Measurements from ENCODE around the gene WDR37. TPM values are rescaled to one million over a fixed set of nuclear protein-coding genes. Genes with fewer than 3 reads are reported as not detected.
"Not testable (repeated sequence)": the region's sequence is repeated elsewhere in the genome, so short reads cannot be mapped to it uniquely, and the experiment has no call there.

The WDR37 gene, protein sequence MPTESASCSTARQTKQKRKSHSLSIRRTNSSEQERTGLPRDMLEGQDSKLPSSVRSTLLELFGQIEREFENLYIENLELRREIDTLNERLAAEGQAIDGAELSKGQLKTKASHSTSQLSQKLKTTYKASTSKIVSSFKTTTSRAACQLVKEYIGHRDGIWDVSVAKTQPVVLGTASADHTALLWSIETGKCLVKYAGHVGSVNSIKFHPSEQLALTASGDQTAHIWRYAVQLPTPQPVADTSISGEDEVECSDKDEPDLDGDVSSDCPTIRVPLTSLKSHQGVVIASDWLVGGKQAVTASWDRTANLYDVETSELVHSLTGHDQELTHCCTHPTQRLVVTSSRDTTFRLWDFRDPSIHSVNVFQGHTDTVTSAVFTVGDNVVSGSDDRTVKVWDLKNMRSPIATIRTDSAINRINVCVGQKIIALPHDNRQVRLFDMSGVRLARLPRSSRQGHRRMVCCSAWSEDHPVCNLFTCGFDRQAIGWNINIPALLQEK
- total RNA-seq (2014; rRNA removed), result 13.6 and 17.5 TPM in 2 replicates
- polyA plus RNA-seq (2012), result 7.7 TPM

GRCh38 chr10:1056326-1057105 lies at the start of gene WDR37:
Gene WDR37 (plus strand): TSS chr10:1056385. CDS start chr10:1072156, 15,771 bp downstream.
- DNase-seq (ENCODE audit: low read depth), result peak; percentile 89

GRCh38 chr10:1006573-1006972 lies 49.6 kb upstream of the WDR37 start:
- DNase-seq (ENCODE audit: low read depth), result no peak

GRCh38 chr10:1007583-1007982 lies 48.6 kb upstream of the WDR37 start:
- DNase-seq (ENCODE audit: low read depth), result no peak

GRCh38 chr10:1009071-1009494 lies 47.1 kb upstream of the WDR37 start:
- DNase-seq (ENCODE audit: low read depth), result no peak

- DNase-seq (ENCODE audit: low read depth), result not testable (repeated sequence)
Observed at GRCh38 chr10:1009947-1010346, 46.2 kb upstream of the WDR37 start.

GRCh38 chr10:1010703-1011102 lies 45.5 kb upstream of the WDR37 start:
- no peak for DNase-seq (ENCODE audit: low read depth)

DNA sequence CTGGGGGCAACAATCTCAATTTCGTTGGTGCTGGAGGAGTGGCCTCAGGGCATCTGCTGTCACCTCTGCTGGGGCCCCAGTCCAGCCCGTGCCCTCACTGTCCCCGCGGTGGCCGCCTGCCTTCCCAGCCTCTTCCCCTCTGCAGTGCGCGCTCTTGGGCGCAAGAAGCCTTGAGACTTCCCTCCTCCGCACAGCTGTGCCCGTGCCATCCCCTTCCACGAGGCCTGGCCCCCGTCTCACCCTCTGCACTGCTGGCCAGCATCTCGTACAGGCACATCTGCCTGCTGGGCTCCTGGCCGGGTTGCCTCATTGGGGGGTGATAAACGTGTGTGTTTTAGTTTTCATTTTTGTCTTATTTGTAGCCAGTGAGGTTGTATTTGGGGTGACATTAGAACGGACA lies 44.5 kb upstream of the WDR37 start:
- no peak for DNase-seq (ENCODE audit: low read depth)

- no peak for DNase-seq (ENCODE audit: low read depth)
Observed at GRCh38 chr10:1015688-1016087, 40.5 kb upstream of the WDR37 start.

DNA sequence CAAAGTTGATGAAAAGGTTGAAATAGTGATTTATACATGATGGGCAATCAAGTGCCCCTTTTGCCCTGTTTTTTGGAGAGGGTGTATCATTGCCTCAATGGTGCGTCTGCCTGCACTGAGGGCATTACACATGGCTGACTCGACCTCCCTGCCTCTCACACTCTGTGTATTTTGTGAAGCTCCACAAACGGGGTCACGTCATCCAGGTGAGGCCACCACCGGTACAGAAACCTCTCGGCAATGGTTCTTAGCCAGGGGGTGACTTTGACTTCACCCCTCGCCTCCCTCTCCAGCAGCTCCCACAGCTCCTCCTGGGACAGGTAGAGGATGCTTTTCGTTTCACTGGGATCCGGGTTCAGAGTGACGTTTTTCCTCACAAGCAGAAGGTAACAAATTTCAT lies 36.8 kb upstream of the WDR37 start:
- no peak for DNase-seq (ENCODE audit: low read depth)

- no peak for DNase-seq (ENCODE audit: low read depth)
Observed at GRCh38 chr10:1020460-1020859, 35.7 kb upstream of the WDR37 start.

- DNase-seq (ENCODE audit: low read depth), result no peak
Observed at GRCh38 chr10:1020958-1021357, 35.2 kb upstream of the WDR37 start.

DNA sequence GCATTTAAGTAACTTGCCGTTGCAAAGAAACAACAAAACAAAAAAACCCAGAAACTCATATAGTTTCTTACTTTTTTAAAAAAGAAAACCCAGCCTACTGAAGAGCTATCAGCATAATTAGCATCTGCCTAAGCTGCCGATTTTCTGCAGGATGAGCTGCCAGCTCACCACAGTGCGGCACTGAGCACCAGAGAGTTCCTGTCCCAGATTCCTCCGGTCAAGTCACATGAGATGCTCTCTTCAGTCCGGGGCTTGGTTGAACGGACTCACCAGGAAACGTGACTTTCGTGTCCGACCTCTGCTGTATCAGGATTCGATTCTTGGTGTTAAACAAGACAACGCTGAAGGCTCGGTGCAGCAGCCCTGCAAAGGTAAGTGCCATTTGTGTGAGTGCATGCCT lies 33.8 kb upstream of the WDR37 start:
- no peak for DNase-seq (ENCODE audit: low read depth)

DNA sequence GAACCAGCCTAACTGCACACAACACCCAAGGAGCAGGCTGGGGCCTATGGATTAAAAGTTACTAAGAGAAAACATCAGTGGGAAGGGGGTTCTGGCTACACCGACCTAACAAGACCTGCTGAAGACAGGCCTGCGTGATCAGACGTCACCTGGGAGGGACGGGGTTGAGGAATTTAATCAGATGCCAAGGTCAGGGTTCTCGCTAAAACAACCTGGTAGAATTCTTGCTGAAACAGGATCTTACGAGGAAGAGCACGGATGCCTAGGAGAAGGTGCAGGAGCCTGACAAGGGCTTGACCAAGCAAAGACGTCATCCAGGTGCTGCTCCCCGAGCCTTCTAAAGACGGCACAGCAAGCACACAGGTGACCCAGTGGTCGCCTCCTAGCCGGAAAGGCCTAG lies 32.1 kb upstream of the WDR37 start:
- no peak for DNase-seq (ENCODE audit: low read depth)

DNA sequence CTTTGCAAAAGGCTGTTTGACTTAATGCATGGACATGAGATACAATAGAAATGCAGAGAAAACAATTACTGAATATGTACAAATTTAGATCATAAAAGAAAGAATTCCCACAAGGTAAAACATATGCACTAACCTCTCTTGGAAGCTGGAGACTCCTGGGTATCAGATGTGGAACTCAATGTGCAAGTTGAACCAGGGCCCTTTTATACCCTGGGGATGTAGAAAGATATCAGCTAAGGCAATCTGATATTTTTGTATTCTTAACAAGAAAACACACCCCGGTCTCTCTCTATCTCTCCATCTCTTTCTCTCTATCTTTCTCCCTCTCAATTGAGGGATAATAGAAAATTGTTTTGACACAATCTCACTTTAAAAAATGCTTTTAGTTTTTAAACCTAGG lies 30.5 kb upstream of the WDR37 start, which contains the start of gene IDI2:
TSS of gene IDI2 (minus strand) at position 177 of the 400 bp plus-strand sequence. CDS start 1,136 bp downstream, outside the sequence.
- DNase-seq (ENCODE audit: low read depth), result no peak

DNA sequence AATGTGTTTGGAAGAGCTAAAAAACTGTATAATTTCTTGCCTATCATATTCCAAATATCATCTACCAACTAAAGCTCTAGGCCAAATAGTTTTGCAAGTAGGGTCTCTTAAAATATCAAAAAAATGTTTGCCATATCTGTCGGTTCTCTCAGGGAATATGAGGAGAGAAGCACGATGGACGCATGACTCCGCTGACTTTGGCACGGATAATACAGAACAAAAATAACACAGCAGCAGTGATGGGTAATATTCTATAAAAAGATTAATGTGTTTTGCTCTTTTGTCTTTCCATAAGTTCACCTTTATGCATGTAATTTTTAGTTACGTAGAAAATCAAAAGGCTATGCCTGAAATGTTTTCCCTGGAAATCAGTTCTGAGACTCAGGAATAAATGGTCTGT lies 29.6 kb upstream of the WDR37 start:
- DNase-seq (ENCODE audit: low read depth), result no peak

DNA sequence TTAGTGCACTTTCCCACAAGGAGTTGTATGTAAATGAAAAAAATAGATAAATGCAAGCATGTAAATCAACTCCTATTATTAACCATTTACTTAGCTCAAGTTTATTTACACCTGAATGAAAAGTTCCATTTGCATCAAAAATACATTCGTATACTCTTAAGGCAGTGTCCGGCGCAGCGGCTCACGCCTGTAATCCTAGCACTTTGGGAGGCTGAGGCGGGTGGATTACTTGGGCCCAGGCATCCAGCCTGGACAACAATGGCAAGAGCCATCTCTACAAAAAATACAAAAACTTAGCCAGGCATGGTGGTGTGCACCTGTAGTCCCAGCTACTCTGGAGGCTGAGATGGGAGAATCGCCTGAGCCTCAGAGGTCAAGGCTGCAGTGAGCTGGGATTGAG lies 26.3 kb upstream of the WDR37 start:
- no peak for DNase-seq (ENCODE audit: low read depth)

GRCh38 chr10:1033601-1034000 lies 22.6 kb upstream of the WDR37 start:
- no peak for DNase-seq (ENCODE audit: low read depth)

DNA sequence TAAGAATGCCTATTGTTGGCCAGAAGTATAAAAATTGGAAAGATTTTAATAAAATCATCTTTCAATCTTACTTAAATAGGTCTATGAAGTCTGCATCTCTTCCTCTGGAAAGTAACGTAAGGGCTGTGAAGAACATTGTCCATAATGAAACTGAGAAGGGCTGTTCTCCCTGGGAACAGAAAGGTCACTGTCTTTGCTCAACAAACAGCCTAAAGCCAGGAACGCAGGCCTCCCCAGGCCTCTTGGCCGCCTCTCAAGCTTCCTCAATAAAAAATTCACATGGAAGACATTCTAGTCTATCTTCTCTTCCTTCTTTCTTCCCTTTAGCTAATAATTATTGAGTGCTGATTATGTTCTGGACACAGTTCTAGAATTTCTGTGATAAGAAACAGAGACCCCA lies 21.4 kb upstream of the WDR37 start:
- DNase-seq (ENCODE audit: low read depth), result no peak

DNA sequence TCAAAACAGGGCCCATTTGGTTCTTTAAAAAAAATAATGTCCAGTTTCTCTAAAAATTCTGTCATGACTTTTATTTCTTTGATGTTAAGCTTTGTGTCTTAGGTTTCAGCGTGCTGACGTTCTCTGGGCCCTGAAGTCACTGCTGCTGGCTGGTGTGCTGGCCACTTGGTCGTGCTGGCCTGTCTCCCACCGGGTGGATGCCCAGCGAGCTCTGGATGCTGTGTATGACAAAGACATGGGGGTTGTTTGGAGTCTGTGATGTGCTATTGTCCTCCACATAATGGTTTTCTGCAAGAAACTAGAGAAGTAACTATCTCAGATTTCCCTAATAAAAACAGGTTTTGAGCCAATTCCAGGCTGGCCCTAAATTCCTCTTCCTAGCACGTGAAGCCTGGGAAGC lies 21.0 kb upstream of the WDR37 start:
- DNase-seq (ENCODE audit: low read depth), result no peak

- peak; percentile 63 for DNase-seq (ENCODE audit: low read depth)
Observed at GRCh38 chr10:1036341-1036791, 19.8 kb upstream of the WDR37 start.

DNA sequence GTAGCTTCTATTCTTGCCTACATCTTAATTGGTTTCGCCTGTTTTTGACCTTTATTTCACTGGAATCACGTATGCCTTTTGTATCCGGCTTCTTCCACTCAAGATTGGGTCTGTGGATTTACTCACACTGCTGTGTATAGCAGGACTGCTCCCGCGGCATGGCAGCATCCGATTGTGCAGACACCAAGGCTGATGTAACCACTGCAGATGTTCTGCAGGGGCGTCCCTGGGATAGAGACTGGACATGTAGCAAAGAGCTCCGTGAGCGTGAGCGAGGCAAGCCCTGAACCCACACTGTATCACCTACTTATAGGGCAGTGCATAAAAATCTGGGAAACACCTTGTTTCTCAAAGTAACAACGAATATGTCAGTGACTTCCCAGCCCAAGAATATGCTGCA lies 19.1 kb upstream of the WDR37 start:
- DNase-seq (ENCODE audit: low read depth), result no peak

DNA sequence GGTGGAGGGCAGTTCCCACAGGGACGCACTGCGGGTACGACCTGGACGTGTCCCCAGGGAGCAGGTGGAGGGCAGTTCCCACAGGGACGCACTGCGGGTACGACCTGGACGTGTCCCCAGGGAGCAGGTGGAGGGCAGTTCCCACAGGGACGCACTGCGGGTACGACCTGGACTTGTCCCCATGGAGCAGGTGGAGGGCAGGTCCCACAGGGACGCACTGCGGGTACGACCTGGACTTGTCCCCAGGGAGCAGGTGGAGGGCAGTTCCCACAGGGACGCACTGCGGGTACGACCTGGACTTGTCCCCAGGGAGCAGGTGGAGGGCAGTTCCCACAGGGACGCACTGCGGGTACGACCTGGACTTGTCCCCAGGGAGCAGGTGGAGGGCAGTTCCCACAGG lies 17.4 kb upstream of the WDR37 start:
- not testable (repeated sequence) for DNase-seq (ENCODE audit: low read depth)

All from LHCN-M2 (cell line).